Limb (tissue), 2 donors: ENCODE measurements around the gene UGT1A8.
A peak's percentile ranks its signal among the peaks of the same experiment; 100 is the strongest.
"Not testable (repeated sequence)": the region's sequence is repeated elsewhere in the genome, so short reads cannot be mapped to it uniquely, and the experiment has no call there.

Experiments
- DNase-seq, 2 donors: peaks; one replicate each; pipeline ENCODE4 v3.0.0-alpha.2; 2016; ENCODE audit errors: extremely low spot score in 2 of 2

Gene UGT1A8

GRCh38 chr2:233686928-233687327 is 69.5 kb downstream of the UGT1A8 start:
- no peak for DNase-seq

GRCh38 chr2:233688341-233688740 is 70.9 kb downstream of the UGT1A8 start:
- DNase-seq, result no peak

- DNase-seq, result no peak
Observed at GRCh38 chr2:233689031-233689430, 71.6 kb downstream of the UGT1A8 start.

GRCh38 chr2:233689501-233689900 is 72.1 kb downstream of the UGT1A8 start:
- DNase-seq, result no peak

- DNase-seq, result no peak
Observed at GRCh38 chr2:233690444-233690843, 73.0 kb downstream of the UGT1A8 start.

- DNase-seq, result no peak
Observed at GRCh38 chr2:233691443-233692433, 74.3 kb downstream of the UGT1A8 start.

- DNase-seq, result no peak
Observed at GRCh38 chr2:233692648-233693047, 75.2 kb downstream of the UGT1A8 start, which contains the start of gene UGT1A6. UGT1A6 (plus strand) TSS chr2:233692890; CDS start chr2:233693005, 115 bp downstream.

- DNase-seq, result no peak
Observed at GRCh38 chr2:233693963-233694362, 76.5 kb downstream of the UGT1A8 start.

GRCh38 chr2:233698740-233699139 is 81.3 kb downstream of the UGT1A8 start:
- no peak for DNase-seq

GRCh38 chr2:233699424-233700027 is 82.1 kb downstream of the UGT1A8 start:
- no peak for DNase-seq

GRCh38 chr2:233700028-233700635 is 82.7 kb downstream of the UGT1A8 start:
- no peak for DNase-seq

- not testable (repeated sequence) for DNase-seq
Observed at GRCh38 chr2:233700842-233701241, 83.4 kb downstream of the UGT1A8 start.

GRCh38 chr2:233702238-233702637 is 84.8 kb downstream of the UGT1A8 start:
- no peak for DNase-seq

GRCh38 chr2:233705911-233706506 is 88.6 kb downstream of the UGT1A8 start:
- DNase-seq, result no peak

- DNase-seq, result no peak
Observed at GRCh38 chr2:233706720-233707119, 89.3 kb downstream of the UGT1A8 start.

GRCh38 chr2:233707940-233708644 is 90.7 kb downstream of the UGT1A8 start:
- no peak for DNase-seq

- no peak for DNase-seq
Observed at GRCh38 chr2:233708942-233709341, 91.5 kb downstream of the UGT1A8 start.

GRCh38 chr2:233711312-233712008 is 94.0 kb downstream of the UGT1A8 start:
- DNase-seq, result peak; percentile 31 to 71

GRCh38 chr2:233712611-233713261 is 95.3 kb downstream of the UGT1A8 start, which contains the start of gene UGT1A5:
UGT1A5 (plus strand) TSS chr2:233712907; CDS start chr2:233712992, 85 bp downstream.
- DNase-seq, result no peak

GRCh38 chr2:233713262-233713615 is 95.8 kb downstream of the UGT1A8 start:
- DNase-seq, result no peak
